GM12878 (cell line): Measurements from ENCODE around the gene RPS6KA3.

Experiments used
- CEBPB ChIP-seq, 2 experiments: fragments of 150-350 bp in 1 of 2; IDR thresholded peaks; 2 replicates each; pipeline ENCODE4 v1.6.1; 2012 to 2014; ENCODE audit warnings: low read depth in 2 of 2, low read length in 2 of 2, borderline replicate concordance in 1 of 2, inconsistent platforms in 1 of 2
- CHD4 ChIP-seq: fragments of 200-600 bp; sonication (generic); IDR thresholded peaks from 2 replicates; pipeline ENCODE4 v1.6.1; 2016; ENCODE audit warnings: mild to moderate bottlenecking
- POLR2A ChIP-seq: IDR thresholded peaks from 2 replicates; pipeline ENCODE4 v1.6.1; 2011; ENCODE audit warnings: low read depth, mild to moderate bottlenecking, low read length
- POLR2AphosphoS5 ChIP-seq: IDR thresholded peaks from 2 replicates; pipeline ENCODE4 v1.6.1; 2011; ENCODE audit warnings: mild to moderate bottlenecking, low read length, inconsistent platforms
- RCOR1 ChIP-seq: conservative IDR thresholded peaks from 2 replicates; pipeline ENCODE4 v1.6.1; 2012; ENCODE audit warnings: low read depth, low read length, improper control_type of control experiment

- TF ChIP-seq CHD4 (no peak), POLR2AphosphoS5 (no peak), CEBPB (IDR thresholded peaks at IDR 0.05; ENCODE audit: borderline replicate concordance in 1 of 2, low read depth in 2 of 2, low read length in 2 of 2) (no peak), POLR2A (no peak), RCOR1 (no peak)
These were observed 4.5 kb upstream of the RPS6KA3 start for GRCh38 chrX:20271186-20271585.
